Calu3 (cell line): Measurements from ENCODE around the gene CDK16. TPM values are rescaled to one million over a fixed set of nuclear protein-coding genes. Genes with fewer than 3 reads are reported as not detected.
A peak's percentile ranks its signal among the peaks of the same experiment; 100 is the strongest.

ENCODE experiments used
- BruUV-seq: library from RNA; stranded (reverse); fragments of 400-500 nt; replicated peaks from 2 replicates; lab custom pipeline; 2021; lab: Mats Ljungman, UMichigan
- CTCF ChIA-PET: fragments of 300-600 bp; sonication (Branson Sonifier 250); formaldehyde crosslinking; loops from one replicate; lab custom pipeline; 2022; ENCODE audit warnings: antibody characterized with exemption; lab: Charles Lee
- DNase-seq: peaks from one replicate; pipeline ENCODE4 v3.0.0; 2022
- H3K27ac Mint-ChIP-seq: one replicate; pipeline ENCODE4 v1.8.0; 2022; ENCODE audit warnings: mixed read lengths; ENCODE audit not compliant: unreplicated experiment
- H3K27me3 Mint-ChIP-seq: one replicate; pipeline ENCODE4 v1.8.0; 2022; ENCODE audit warnings: mixed read lengths; ENCODE audit not compliant: unreplicated experiment
- H3K36me3 Mint-ChIP-seq: one replicate; pipeline ENCODE4 v1.8.0; 2022; ENCODE audit warnings: mild to moderate bottlenecking, moderate library complexity, mixed read lengths; ENCODE audit not compliant: insufficient read depth, unreplicated experiment
- H3K4me1 Mint-ChIP-seq: one replicate; pipeline ENCODE4 v1.8.0; 2022; ENCODE audit warnings: mild to moderate bottlenecking, low read depth, mixed read lengths; ENCODE audit not compliant: unreplicated experiment
- H3K4me3 Mint-ChIP-seq: one replicate; pipeline ENCODE4 v1.8.0; 2022; ENCODE audit warnings: mild to moderate bottlenecking, low read depth, moderate library complexity, mixed read lengths; ENCODE audit not compliant: unreplicated experiment
- H3K9me3 Mint-ChIP-seq: one replicate; pipeline ENCODE4 v1.8.0; 2022; ENCODE audit warnings: low read depth, mixed read lengths; ENCODE audit not compliant: unreplicated experiment
- CTCF ChIP-seq: fragments of 200-600 bp; IDR thresholded peaks from one replicate; pipeline ENCODE4 v1.8.0; 2022; ENCODE audit warnings: antibody characterized with exemption; ENCODE audit not compliant: unreplicated experiment
- intact Hi-C: fragments of 100-400 bp; cut with micrococcal nuclease; formaldehyde crosslinking; loops from one replicate; pipeline ENCODE4 v1.10.0; 2022; ENCODE audit not compliant: unreplicated experiment
- total RNA-seq: library from RNA; stranded (reverse); gene quantifications from 2 replicates; pipeline ENCODE4 v1.2.3, GENCODE V29; 2022

The CDK16 gene
- total RNA-seq, 1 experiment from 2014 or later, result 154 TPM

DNA sequence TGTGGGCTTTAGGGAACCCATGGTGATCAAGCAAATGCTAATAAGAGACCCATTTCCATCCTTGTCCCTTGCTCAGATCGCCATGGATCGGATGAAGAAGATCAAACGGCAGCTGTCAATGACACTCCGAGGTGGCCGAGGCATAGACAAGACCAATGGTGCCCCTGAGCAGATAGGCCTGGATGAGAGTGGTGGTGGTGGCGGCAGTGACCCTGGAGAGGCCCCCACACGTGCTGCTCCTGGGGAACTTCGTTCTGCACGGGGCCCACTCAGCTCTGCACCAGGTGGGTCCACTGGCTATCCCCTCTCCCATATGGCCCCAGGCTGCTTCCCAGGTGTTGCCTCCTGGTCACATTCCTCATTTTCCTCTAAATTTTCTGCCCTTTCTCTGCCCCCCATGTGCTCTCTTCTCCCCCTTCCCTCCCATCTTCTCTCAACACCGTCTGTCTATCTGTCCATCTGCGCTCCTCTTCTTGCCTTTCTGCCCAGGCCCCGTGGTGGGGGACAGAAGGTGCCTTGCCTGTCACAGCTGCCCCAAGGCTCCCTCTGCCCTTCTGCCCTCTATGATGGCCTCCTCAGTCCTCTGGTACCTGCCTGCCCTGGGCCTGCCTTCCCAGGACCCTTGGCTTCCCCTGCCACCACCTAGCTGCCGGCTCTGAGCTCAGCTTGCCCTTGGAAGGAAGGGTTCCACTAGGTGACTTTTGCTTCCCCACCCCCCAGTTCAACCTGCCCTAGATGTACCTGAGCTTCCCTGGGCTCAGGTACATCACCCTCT is 5.2 kb downstream of the CDK16 start:
- BruUV-seq, result no TSS peak
- DNase-seq, result no peak
- H3K36me3 Mint-ChIP-seq, result peaks cover 67% of the 10 kb centered on the region
- H3K4me3 Mint-ChIP-seq, result no peak overlapping the region
- CTCF ChIA-PET, result no interaction called here
- H3K27ac Mint-ChIP-seq, result peak overlapping the region; percentile 66
- H3K9me3 Mint-ChIP-seq, result no peaks in the 10 kb centered on the region
- no peak for TF ChIP-seq CTCF
- no peaks in the 10 kb centered on the region for H3K27me3 Mint-ChIP-seq
- H3K4me1 Mint-ChIP-seq, result peaks cover 28% of the 10 kb centered on the region
- intact Hi-C loops, result no loop called here

GRCh38 chrX:47224266-47224895 is 5.9 kb downstream of the CDK16 start:
- no TSS peak for BruUV-seq
- Mint-ChIP-seq H3K36me3 (peaks cover 67% of the 10 kb centered on the region), H3K27me3 (no peaks in the 10 kb centered on the region), H3K9me3 (no peaks in the 10 kb centered on the region), H3K4me3 (no peak overlapping the region), H3K27ac (no peak overlapping the region), H3K4me1 (peaks cover 25% of the 10 kb centered on the region)
- no peak for DNase-seq
- intact Hi-C loops, result no loop called here
- TF ChIP-seq CTCF, result no peak
- CTCF ChIA-PET, result no interaction called here

DNA sequence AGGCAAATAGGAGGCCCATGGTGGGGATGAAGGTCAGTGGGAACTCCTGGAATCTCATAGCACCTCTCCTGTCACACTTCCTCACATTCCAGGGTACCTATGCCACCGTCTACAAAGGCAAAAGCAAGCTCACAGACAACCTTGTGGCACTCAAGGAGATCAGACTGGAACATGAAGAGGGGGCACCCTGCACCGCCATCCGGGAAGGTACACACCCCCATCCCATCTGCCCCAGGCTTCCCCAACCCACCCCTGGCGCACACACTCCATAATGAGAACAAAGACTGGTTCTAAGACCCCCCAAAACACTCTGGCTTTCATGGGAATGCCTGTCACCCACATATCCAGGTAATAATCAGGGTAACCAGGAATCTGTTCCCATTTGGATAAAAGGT is 6.4 kb downstream of the CDK16 start:
- Mint-ChIP-seq H3K4me3 (no peak overlapping the region), H3K9me3 (peaks cover under 1% of the 10 kb centered on the region), H3K36me3 (peaks cover 62% of the 10 kb centered on the region), H3K27me3 (no peaks in the 10 kb centered on the region), H3K4me1 (peaks cover 23% of the 10 kb centered on the region), H3K27ac (no peak overlapping the region)
- intact Hi-C loops, result no loop called here
- BruUV-seq, result no TSS peak
- DNase-seq, result no peak
- TF ChIP-seq CTCF, result no peak
- CTCF ChIA-PET, result no interaction called here

DNA sequence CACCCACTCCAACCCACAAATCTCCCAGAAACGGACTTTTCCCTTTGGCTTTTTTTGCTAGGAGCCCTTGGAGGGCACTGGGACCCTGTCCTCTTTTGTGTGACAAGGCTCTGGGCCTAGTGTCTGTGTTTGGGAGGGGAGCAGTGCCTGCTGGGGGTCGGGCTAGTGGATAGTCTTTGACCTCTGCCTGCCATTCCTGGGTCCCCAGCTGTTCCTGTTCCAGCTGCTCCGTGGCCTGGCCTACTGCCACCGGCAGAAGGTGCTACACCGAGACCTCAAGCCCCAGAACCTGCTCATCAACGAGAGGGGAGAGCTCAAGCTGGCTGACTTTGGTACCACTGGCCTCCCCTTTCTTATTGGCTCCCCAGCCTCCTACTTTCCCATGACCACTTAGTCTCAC is 7.6 kb downstream of the CDK16 start:
- CTCF ChIA-PET, result no interaction called here
- intact Hi-C loops, result no loop called here
- no TSS peak for BruUV-seq
- Mint-ChIP-seq H3K36me3 (peaks cover 53% of the 10 kb centered on the region), H3K27ac (no peak overlapping the region), H3K4me3 (no peak overlapping the region), H3K4me1 (peaks cover 17% of the 10 kb centered on the region), H3K27me3 (no peaks in the 10 kb centered on the region), H3K9me3 (peaks cover 4% of the 10 kb centered on the region)
- no peak for DNase-seq
- no peak for TF ChIP-seq CTCF
